Ovary (tissue), 3 donors: ENCODE measurements around the gene INTS15.

Source experiments
- EP300 ChIP-seq: sonication (generic); formaldehyde crosslinking; IDR thresholded peaks from one replicate; pipeline ENCODE4 v1.6.1; 2017; ENCODE audit warnings: antibody characterized with exemption
- POLR2A ChIP-seq: fragments of 450-650 bp; IDR thresholded peaks from one replicate; pipeline ENCODE4 v1.6.1; 2017; ENCODE audit warnings: antibody characterized with exemption, mild to moderate bottlenecking, moderate library complexity
- TF ChIP-seq, protein P1 (sequence below), 3 donors: fragments of 450-650 bp in 2 of 3; fragments of 200-600 bp in 1 of 3; IDR thresholded peaks; one replicate each; pipeline versions ENCODE4 v1.5.1 to v1.8.0; 2016 to 2022; ENCODE audit warnings: antibody characterized with exemption in 3 of 3, mild to moderate bottlenecking in 1 of 3
- donor health status: DM: no; HTN: no; CAD: no.

DNA sequence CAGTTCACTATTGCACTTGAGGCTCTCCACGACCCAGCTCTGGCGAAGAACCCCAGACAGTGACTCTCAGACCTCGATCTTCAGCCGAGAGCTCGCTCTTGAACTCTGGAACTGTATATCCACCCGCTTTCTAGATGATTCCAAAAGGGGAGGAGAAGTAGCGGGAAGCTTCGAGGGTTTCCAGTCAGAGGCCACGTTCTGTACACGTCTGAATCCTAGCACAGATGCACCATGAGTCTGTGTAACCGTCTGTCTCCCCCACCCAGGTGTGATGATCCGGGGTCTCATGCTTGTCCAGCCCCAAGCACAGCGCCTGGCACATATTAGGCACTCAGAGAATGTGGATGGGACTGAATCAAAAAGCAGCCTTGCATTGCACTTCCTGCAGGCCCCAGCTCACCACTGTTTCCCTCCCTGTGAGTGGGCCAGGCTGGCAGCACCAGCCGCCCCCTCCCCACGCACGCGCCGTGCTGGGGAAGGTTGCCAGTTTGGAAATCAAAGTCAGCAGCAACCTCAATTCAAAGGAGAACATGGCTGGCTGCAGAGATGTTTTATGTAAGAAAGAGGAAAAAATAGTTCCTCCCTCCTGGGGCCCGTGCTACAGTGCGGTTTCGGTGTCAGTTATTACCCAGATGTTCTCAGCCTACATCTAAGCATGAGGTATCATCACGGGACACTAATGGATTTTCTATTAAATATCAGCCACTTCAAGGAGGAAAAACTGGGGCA lies 44.3 kb upstream of the INTS15 start:
- TF ChIP-seq, protein P1, sequence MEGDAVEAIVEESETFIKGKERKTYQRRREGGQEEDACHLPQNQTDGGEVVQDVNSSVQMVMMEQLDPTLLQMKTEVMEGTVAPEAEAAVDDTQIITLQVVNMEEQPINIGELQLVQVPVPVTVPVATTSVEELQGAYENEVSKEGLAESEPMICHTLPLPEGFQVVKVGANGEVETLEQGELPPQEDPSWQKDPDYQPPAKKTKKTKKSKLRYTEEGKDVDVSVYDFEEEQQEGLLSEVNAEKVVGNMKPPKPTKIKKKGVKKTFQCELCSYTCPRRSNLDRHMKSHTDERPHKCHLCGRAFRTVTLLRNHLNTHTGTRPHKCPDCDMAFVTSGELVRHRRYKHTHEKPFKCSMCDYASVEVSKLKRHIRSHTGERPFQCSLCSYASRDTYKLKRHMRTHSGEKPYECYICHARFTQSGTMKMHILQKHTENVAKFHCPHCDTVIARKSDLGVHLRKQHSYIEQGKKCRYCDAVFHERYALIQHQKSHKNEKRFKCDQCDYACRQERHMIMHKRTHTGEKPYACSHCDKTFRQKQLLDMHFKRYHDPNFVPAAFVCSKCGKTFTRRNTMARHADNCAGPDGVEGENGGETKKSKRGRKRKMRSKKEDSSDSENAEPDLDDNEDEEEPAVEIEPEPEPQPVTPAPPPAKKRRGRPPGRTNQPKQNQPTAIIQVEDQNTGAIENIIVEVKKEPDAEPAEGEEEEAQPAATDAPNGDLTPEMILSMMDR (IDR thresholded peaks at IDR 0.05) = no peak
- TF ChIP-seq POLR2A (no peak), EP300 (no peak)
